ENCODE measurements around the gene KIF5C. TPM values are rescaled to one million over a fixed set of nuclear protein-coding genes. Genes with fewer than 3 reads are reported as not detected.

KIF5C gene
- total RNA-seq, 1 donor from 2014 or later = 63.1 TPM

GRCh38 chr2:148967578-148967977 lies 92.6 kb downstream of the KIF5C start:
- no peak overlapping the region for H3K27ac Mint-ChIP-seq
- Histone ChIP-seq H3K4me2 (no peak overlapping the region), H3K27me3 (no peaks in the 10 kb centered on the region), H2AFZ (replicated peaks) (no peak overlapping the region), H3K9me3 (ENCODE audit: low read depth) (no peaks in the 10 kb centered on the region), H3K36me3 (no peaks in the 10 kb centered on the region), H3F3A (ENCODE audit: low read depth) (peaks cover 19% of the 10 kb centered on the region), H3K79me2 (ENCODE audit: low read depth) (no peaks in the 10 kb centered on the region), H3K4me3 (no peak overlapping the region), H3K4me1 (peaks cover 32% of the 10 kb centered on the region), H3K9ac (no peak overlapping the region), H3K27ac (no peak overlapping the region), H4K20me1 (ENCODE audit: low read depth) (peaks cover 40% of the 10 kb centered on the region)
- peak; percentile 18 for DNase-seq (ENCODE audit: low spot score)
- no peak for TF ChIP-seq EZH2 (IDR thresholded peaks at IDR 0.05)
- TF ChIP-seq CTCF (IDR thresholded peaks at IDR 0.05) = peak; percentile 23
- peaks cover 8% of the 10 kb centered on the region for H3K27me3 Mint-ChIP-seq (ENCODE audit: insufficient read depth, low read depth)
- peaks cover 43% of the 10 kb centered on the region for H3K4me1 Mint-ChIP-seq
- no peaks in the 10 kb centered on the region for H3K9me3 Mint-ChIP-seq
- H3K36me3 Mint-ChIP-seq = peaks cover 36% of the 10 kb centered on the region
- no peak overlapping the region for H3K4me3 Mint-ChIP-seq

GRCh38 chr2:148968301-148968700 lies 93.3 kb downstream of the KIF5C start:
- Histone ChIP-seq H3K9me3 (ENCODE audit: low read depth) (no peaks in the 10 kb centered on the region), H2AFZ (replicated peaks) (no peak overlapping the region), H3K4me3 (no peak overlapping the region), H3K27me3 (no peaks in the 10 kb centered on the region), H3K9ac (no peak overlapping the region), H4K20me1 (ENCODE audit: low read depth) (peaks cover 40% of the 10 kb centered on the region), H3K4me2 (peak overlapping the region; percentile 39), H3K36me3 (no peaks in the 10 kb centered on the region), H3K27ac (peak overlapping the region; percentile 73), H3K4me1 (peaks cover 32% of the 10 kb centered on the region), H3F3A (ENCODE audit: low read depth) (peaks cover 19% of the 10 kb centered on the region), H3K79me2 (ENCODE audit: low read depth) (no peaks in the 10 kb centered on the region)
- Mint-ChIP-seq H3K27ac (no peak overlapping the region), H3K9me3 (no peaks in the 10 kb centered on the region), H3K36me3 (peaks cover 37% of the 10 kb centered on the region), H3K27me3 (ENCODE audit: insufficient read depth, low read depth) (peaks cover 8% of the 10 kb centered on the region), H3K4me1 (peaks cover 43% of the 10 kb centered on the region), H3K4me3 (no peak overlapping the region)
- DNase-seq (ENCODE audit: low spot score) = no peak
- TF ChIP-seq EZH2 (IDR thresholded peaks at IDR 0.05) (no peak), EZH2phosphoT487 (IDR thresholded peaks at IDR 0.05) (no peak), CTCF (IDR thresholded peaks at IDR 0.05) (no peak)

GRCh38 chr2:148968776-148969319 lies 93.8 kb downstream of the KIF5C start:
- Histone ChIP-seq H2AFZ (replicated peaks) (no peak overlapping the region), H3K27ac (peak overlapping the region; percentile 73), H3K79me2 (ENCODE audit: low read depth) (no peaks in the 10 kb centered on the region), H3K36me3 (no peaks in the 10 kb centered on the region), H3K9me3 (ENCODE audit: low read depth) (no peaks in the 10 kb centered on the region), H3K27me3 (no peaks in the 10 kb centered on the region), H3K9ac (no peak overlapping the region), H3K4me3 (no peak overlapping the region), H3K4me1 (peaks cover 33% of the 10 kb centered on the region), H3K4me2 (peak overlapping the region; percentile 39), H3F3A (ENCODE audit: low read depth) (peaks cover 19% of the 10 kb centered on the region), H4K20me1 (ENCODE audit: low read depth) (peaks cover 40% of the 10 kb centered on the region)
- Mint-ChIP-seq H3K9me3 (no peaks in the 10 kb centered on the region), H3K36me3 (peaks cover 37% of the 10 kb centered on the region), H3K27ac (peak overlapping the region; percentile 76), H3K27me3 (ENCODE audit: insufficient read depth, low read depth) (peaks cover 8% of the 10 kb centered on the region), H3K4me3 (peak overlapping the region; percentile 51), H3K4me1 (peaks cover 47% of the 10 kb centered on the region)
- peak; percentile 24 for DNase-seq (ENCODE audit: low spot score)
- TF ChIP-seq CTCF (IDR thresholded peaks at IDR 0.05) = no peak
- TF ChIP-seq EZH2phosphoT487 (IDR thresholded peaks at IDR 0.05) = no peak
